Measurements from ENCODE around the gene MYL10. TPM values are rescaled to one million over a fixed set of nuclear protein-coding genes. Genes with fewer than 3 reads are reported as not detected.

Gene MYL10
- total and polyA plus RNA-seq, 2 experiments from 2014 or later, result 1.3 TPM; not detected in 1

DNA sequence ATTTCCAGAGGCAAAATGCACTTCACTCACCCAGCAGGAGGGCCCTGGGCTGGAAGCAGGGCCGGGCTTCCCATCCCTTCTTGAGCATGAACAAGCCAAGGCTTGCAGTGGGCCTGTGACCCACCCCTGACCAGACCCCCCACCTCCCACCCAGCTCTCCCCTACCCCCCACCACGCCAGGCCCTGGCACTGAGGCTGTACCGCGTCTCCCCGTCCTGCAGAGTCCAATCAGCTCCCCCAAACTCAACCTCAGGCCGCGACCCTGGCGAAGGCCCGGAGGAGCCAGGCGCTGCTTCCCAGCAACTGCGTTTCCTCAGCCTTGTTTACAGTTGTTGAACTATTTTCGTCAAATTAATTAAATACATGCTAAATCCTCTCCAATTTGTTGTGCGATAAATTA is 16.9 kb upstream of the MYL10 start:
- no peaks in the 10 kb centered on the region for H3K9me2 ChIP-seq (ENCODE audit: insufficient read depth)
- no peak overlapping the region for H3K4me2 ChIP-seq
- DNase-seq (ENCODE audit: low spot score) (no peak), ATAC-seq (no peak)
- H3K9me3 Mint-ChIP-seq, result no peaks in the 10 kb centered on the region
- H3K27ac Mint-ChIP-seq, result no peak overlapping the region
- H3K36me3 Mint-ChIP-seq (ENCODE audit: low read depth), result no peaks in the 10 kb centered on the region
- H3K27ac ChIP-seq (ENCODE audit: low read depth), result no peak overlapping the region
- no peaks in the 10 kb centered on the region for H3F3A ChIP-seq (replicated peaks; ENCODE audit: low read depth)
- H3K79me2 ChIP-seq (replicated peaks; ENCODE audit: insufficient read depth), result no peaks in the 10 kb centered on the region
- no peak overlapping the region for H3K4me3 ChIP-seq
- no peaks in the 10 kb centered on the region for H3K27me3 ChIP-seq (ENCODE audit: insufficient read depth)
- H3K4me1 Mint-ChIP-seq, result peaks cover 10% of the 10 kb centered on the region; the same call in 2 of the 3 replicates
- H3K4me3 Mint-ChIP-seq, result no peak overlapping the region
- H3K36me3 ChIP-seq (ENCODE audit: insufficient read depth), result no peaks in the 10 kb centered on the region
- H3K27me3 Mint-ChIP-seq (ENCODE audit: insufficient read depth, low read depth, poor library complexity), result peaks cover 6% of the 10 kb centered on the region
- no peaks in the 10 kb centered on the region for H4K20me1 ChIP-seq (replicated peaks; ENCODE audit: insufficient read depth)
- H2AFZ ChIP-seq, result no peak overlapping the region
- TF ChIP-seq CTCF (conservative IDR thresholded peaks at IDR 0.05; ENCODE audit: low read depth in 2 of 2) (no peak), EZH2phosphoT487 (IDR thresholded peaks at IDR 0.05; ENCODE audit: unreplicated experiment) (no peak), NANOG (IDR thresholded peaks at IDR 0.05; ENCODE audit: borderline replicate concordance) (no peak), ETS1 (IDR thresholded peaks at IDR 0.05) (no peak), STAT1 (IDR thresholded peaks at IDR 0.05; ENCODE audit: unreplicated experiment) (no peak), POLR2AphosphoS5 (IDR thresholded peaks at IDR 0.05; ENCODE audit: low read depth) (no peak), CREB1 (CRISPR knock-in tag; IDR thresholded peaks at IDR 0.05; ENCODE audit: low read depth) (no peak), ZNF114 (CRISPR knock-in tag; IDR thresholded peaks at IDR 0.05) (no peak), ZNF462 (CRISPR knock-in tag; IDR thresholded peaks at IDR 0.05) (no peak), JUNB (IDR thresholded peaks at IDR 0.05; ENCODE audit: unreplicated experiment) (no peak), ZNF331 (CRISPR knock-in tag; IDR thresholded peaks at IDR 0.05; ENCODE audit: low read depth) (no peak), EZH2 (IDR thresholded peaks at IDR 0.05; ENCODE audit: low read depth, unreplicated experiment) (no peak)
- TF ChIP-seq, protein P1, sequence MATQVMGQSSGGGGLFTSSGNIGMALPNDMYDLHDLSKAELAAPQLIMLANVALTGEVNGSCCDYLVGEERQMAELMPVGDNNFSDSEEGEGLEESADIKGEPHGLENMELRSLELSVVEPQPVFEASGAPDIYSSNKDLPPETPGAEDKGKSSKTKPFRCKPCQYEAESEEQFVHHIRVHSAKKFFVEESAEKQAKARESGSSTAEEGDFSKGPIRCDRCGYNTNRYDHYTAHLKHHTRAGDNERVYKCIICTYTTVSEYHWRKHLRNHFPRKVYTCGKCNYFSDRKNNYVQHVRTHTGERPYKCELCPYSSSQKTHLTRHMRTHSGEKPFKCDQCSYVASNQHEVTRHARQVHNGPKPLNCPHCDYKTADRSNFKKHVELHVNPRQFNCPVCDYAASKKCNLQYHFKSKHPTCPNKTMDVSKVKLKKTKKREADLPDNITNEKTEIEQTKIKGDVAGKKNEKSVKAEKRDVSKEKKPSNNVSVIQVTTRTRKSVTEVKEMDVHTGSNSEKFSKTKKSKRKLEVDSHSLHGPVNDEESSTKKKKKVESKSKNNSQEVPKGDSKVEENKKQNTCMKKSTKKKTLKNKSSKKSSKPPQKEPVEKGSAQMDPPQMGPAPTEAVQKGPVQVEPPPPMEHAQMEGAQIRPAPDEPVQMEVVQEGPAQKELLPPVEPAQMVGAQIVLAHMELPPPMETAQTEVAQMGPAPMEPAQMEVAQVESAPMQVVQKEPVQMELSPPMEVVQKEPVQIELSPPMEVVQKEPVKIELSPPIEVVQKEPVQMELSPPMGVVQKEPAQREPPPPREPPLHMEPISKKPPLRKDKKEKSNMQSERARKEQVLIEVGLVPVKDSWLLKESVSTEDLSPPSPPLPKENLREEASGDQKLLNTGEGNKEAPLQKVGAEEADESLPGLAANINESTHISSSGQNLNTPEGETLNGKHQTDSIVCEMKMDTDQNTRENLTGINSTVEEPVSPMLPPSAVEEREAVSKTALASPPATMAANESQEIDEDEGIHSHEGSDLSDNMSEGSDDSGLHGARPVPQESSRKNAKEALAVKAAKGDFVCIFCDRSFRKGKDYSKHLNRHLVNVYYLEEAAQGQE (IDR thresholded peaks at IDR 0.05; ENCODE audit: unreplicated experiment), result no peak
- no peaks in the 10 kb centered on the region; the same call in 1 of the 2 replicates for H3K4me1 ChIP-seq (ENCODE audit: insufficient read depth)

All from GM23338 (cell line).